GM19455 (cell line): ENCODE results near the gene CABLES1.
"Not testable (repeated sequence)": the region's sequence is repeated elsewhere in the genome, so short reads cannot be mapped to it uniquely, and the experiment has no call there.

Experiments
- ATAC-seq: cut with Tn5 transposase; IDR thresholded peaks from one replicate; pipeline ENCODE4 v1.9.1; 2021; ENCODE audit not compliant: unreplicated experiment

Gene CABLES1

DNA sequence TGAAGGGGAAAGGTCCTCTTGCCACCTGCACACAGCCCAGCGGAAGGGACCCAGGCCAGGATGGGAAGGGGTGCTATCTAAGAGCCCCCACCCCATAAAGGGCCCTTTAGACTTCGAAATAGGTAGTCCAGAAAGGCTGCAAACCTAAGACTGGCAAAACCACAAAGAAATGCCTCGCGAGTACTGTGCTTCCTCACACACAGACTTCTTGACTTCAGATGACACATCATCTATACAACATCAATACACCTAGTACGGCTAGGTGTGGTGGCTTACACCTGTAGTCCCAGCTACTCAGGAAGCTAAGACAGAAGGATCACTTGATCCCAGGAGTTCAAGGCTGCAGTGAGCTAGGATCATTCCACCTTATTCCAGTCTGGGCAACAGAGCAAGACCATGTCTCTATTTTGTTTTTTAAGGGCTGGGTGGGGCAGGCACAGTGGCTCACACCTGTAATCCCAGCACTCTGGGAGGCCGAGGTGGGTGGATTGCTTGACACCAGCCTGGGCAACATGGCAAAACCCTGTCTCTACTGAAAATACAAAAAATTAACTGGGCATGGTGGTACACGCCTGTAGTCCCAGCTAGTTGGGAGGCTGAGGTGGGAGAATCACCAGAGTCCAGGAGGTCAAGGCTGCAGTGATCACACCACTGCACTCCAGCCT is 125.8 kb downstream of the CABLES1 start:
- no peak for ATAC-seq

DNA sequence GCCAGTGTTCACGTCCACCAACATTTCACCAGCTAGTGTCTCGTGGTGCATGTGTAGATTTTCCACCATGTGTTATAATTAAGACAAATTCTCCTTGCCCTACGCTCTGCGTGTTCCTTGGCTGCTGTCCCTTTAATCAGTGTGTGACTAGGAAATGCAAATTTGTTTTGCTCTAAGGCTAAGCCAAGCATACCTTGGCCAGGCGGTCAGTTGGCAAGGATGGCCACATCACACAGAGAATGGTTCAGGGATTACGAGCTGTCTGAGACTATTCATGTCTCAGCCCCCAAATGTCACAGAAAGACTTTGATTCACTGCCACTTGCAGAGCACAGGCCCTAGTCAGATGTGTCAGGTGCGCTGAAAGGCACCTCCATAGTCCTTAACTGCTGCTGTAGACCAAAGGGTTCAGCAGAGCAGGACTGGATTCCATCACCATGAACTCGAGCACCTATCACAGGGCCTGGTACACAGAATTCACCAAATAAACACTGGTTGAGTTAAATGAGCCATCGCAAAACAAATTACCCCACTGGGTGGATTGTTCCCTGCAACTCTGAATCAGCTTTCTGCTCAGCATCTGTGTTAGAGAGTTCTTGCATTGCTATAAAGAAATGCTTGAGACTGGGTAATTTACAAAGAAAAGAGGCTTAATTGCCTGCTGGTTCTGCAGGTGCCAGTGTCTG is 128.4 kb downstream of the CABLES1 start:
- ATAC-seq = no peak

DNA sequence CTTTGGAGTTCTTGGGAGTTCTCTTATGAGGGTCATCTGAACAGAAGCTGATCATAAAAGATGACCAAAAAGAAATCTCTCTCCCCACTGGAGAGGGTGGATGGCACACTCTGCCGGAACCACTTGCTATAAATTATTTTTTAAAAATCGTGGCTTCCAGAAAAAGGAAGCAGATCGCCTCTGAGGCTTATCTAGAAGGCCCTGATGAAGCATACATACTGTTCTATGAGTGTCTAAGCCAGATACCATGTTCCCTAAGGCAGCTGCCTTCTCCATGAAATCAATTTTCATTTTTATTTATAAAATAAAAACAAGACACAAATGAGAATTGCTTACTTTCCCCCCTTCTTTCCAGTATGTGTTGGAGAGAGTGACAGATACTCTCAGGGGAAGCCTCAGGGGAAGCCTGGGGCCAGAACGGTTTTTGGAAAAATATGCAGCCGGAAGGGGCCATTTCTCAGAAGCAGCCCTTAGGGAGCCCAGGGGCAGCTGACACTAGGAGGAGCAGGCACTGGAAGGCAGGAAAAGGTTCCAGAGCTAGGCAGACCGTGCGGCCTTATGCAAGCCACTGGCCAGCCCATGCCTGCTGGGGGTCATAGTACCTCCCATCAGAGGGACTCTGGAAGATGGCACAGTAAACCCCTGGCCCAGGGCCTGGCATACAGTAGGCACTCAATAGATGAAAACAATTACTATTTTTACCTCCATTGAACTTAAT is 130.6 kb downstream of the CABLES1 start:
- no peak for ATAC-seq

DNA sequence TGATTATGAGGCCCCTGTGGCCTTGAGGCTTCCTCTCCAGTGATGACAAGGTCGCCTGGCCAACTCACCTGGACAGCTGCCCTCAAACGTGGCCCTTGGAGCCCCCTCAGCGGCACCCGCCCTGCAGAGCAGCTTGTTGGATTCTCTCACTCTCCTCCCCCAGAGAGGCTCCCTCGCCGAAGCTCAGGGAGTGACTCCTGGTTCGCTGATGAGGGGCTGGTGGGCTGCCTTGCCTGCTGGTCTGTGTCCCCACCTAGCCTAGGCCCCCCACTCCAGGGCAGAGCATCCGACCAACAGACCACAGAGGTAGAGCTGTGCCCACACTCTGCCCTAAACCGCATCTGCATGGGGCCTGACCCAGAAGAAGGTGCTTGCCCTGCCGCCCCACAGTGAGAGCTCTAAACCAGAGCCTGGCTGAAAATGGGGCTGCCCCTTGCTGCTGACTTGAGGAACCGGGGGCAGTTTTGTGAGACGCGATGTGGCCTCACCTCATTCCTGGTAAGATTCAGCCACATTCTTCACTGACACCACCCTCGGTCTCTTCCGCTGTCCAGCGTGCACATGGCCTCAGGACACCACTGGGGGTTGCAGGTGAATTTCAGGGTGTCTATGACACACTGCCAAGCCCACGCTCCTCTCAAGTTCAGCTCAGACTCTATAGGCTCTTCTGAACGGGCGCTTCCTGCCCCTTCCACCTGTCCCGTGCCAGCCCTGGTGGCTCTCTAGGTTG is 131.6 kb downstream of the CABLES1 start:
- ATAC-seq = no peak

DNA sequence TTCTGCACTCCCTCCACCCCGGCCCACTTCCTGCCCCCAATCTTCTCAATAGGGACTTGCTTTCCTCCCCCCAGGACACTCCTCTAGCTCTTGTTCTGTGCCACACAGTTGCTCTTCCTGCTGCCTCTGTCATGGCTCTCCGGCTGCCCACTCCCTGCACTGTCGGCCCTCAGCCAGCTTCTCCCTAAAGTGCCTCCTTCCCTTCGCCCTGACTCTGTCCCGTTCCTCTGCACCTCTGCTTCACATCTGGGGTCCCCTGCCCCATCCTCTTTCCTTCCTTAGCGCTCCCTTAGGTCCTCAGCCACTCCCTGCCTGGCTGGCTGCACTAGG is 132.1 kb downstream of the CABLES1 start:
- ATAC-seq = no peak

- no peak for ATAC-seq
Measured at GRCh38 chr18:23268641-23269040, 133.4 kb downstream of the CABLES1 start.

- ATAC-seq = not testable (repeated sequence)
Measured at GRCh38 chr18:23269068-23269467, 133.8 kb downstream of the CABLES1 start.

- ATAC-seq = no peak
Measured at GRCh38 chr18:23269928-23270327, 134.6 kb downstream of the CABLES1 start.

DNA sequence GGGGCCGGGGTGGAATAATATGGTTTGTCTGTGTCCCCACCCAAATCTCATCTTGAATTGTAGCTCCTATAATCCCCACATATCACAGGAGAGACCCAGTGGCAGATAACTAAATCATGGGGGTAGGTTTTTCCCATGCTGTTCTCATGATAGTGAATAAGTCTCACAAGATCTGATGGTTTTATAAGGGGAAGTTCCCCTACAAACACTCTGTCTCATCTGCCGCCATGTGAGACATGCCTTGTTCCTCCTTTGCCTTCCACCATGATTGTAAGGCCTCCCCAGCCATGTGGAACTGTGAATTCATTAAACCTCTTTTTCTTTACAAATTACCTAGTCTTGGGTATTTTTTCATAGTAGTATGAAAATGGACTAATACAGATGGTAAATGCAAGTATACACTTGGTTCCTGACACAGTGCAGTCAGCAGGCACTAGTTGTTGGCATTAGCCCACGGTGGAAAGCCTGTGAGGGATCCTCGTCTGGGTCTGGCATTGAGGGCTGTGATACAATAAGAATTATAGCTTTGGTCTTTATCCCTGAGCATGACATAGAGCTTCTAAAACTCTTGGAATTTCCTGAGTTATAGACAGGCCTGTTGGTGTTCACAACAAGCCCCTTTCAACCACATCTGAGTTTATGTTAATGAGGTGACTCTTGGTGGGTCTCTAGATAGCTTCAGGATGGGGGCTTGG is 135.8 kb downstream of the CABLES1 start:
- ATAC-seq = no peak

- ATAC-seq = no peak
Measured at GRCh38 chr18:23272498-23273232, 137.4 kb downstream of the CABLES1 start.

- ATAC-seq = no peak
Measured at GRCh38 chr18:23273443-23273966, 138.2 kb downstream of the CABLES1 start.

- no peak for ATAC-seq
Measured at GRCh38 chr18:23274638-23275482, 139.6 kb downstream of the CABLES1 start.

GRCh38 chr18:23276451-23276850 is 141.2 kb downstream of the CABLES1 start:
- no peak for ATAC-seq

DNA sequence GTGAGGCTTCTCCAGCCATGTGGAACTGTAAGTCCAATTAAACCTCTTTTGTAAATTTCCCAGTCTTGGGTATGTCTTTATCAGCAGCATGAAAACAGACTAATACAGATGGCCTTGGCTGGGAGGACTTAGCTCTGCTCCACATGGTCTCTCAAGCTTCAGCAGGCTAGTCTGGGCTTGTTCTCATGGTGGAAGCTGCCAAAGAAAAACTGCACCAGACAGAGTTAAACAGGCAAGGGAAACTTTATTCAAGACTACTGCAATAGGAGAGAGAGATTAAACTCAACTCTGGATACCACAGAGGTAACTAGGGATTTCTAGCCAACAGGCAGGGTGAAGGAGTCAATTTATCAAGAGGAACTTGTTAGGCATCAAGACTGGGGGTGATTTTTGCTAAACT is 142.1 kb downstream of the CABLES1 start:
- no peak for ATAC-seq

DNA sequence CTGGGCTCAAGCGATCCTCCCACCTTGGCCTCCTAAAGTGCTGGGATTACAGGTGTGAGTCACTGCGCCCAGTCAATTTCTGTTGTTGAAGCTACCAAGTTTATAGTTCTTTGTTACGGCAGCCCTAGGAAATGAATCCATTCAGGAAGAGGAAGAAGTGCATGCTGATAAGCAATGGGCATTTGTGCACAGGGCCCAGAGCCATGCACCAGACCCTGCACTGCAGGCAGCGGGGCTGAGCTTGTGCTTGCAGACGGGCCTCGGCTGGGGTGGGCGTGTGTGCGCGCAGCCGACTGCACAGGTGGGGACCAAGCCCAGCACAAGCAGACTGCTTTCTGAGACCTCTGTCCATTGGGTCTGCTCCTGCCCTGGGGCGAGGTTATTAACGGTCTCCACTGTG is 144.6 kb downstream of the CABLES1 start:
- ATAC-seq = no peak

- no peak for ATAC-seq
Measured at GRCh38 chr18:23280844-23281243, 145.6 kb downstream of the CABLES1 start.

DNA sequence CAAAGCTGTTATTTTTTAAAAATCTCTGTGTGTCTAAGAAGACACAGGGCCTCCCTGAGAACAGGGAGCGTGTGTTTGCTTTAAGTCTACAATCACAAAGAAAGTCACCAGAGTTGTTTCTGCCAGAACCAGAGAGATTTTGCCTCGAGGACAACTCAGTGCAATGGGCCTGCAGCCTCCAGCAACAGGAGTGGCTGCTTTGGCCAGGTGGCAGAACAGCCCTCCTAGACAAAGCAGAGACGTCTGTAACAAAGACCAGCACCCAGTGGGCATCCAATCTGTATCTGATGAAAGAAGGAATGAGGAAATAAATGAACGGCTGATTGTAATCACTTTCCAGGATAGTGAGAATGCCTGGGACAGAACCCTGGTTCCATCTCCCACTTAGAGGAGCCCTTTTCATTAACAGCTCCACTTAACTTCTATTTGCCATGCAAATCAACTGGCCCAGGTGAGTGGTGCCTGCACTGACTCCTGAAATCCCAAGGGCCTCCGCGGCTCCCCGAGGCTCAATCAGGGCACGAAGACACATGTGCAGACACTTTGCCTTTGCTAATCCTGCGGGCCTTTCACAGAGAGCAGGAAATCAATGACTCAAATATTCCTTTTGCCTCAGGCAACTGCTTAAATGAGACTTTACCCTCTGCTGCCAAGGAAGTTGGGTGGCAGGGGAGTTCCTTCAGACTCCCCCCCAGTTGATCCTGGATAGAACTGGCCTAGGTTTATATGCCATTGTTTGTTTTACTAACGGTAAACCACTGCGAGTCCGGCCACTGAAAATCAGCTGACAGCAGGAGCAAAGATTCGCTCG is 146.5 kb downstream of the CABLES1 start:
- ATAC-seq = no peak

- no peak for ATAC-seq
Measured at GRCh38 chr18:23282437-23282781, 147.1 kb downstream of the CABLES1 start.
